ENCODE measurements around the gene BLOC1S3.

BLOC1S3 gene

GRCh38 chr19:45145270-45146189 is 33.1 kb upstream of the BLOC1S3 start:
- in situ Hi-C loops (cut with MboI; ENCODE audit: low sequenced_read_pairs), result no loop called here

DNA sequence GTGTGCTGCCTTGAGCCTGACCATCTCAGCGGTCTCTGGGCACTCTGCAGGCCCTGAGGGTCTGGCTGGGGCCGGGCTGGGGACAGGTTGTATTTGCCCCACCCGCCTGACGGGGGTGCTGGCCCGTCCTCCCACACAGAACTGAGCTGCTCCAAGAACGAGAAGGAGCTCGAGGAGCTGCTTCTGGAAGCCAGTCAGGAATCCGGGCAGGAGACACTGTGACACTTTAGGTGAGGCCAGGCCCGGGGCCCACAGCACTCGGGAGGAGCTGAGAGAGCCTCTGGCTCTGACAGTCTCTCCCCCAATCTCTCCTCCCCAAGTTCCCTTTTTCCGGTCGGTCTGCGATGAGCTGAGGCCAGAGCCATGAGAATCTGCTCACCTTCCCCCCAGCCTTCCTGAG is 32.3 kb upstream of the BLOC1S3 start:
- in situ Hi-C loops (cut with MboI; ENCODE audit: low sequenced_read_pairs), result no loop called here

DNA sequence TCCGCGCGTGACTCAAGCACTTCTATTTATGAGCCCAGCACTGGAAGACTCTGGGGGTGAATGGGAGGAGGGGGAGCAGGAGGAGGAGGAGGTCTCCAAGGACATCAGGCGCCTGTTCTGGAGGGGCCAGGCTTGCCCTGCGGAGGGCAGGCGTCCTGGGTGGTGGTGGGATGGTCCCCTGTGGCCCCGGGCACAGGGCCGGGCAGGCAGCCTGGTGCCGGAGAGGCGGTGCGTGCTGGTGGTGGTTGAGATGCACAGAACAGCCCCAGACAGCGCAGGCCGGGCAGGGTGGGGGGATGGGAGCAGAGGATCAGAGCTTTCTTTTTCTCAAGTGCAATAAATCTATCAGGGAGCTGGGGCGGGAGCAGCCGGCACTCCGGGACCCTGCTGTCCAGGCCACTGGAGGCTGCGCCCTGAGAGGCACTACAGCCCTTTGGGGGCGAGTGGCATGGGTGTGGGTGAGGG is 31.8 kb upstream of the BLOC1S3 start:
- in situ Hi-C loops (cut with MboI; ENCODE audit: low sequenced_read_pairs), result no loop called here

DNA sequence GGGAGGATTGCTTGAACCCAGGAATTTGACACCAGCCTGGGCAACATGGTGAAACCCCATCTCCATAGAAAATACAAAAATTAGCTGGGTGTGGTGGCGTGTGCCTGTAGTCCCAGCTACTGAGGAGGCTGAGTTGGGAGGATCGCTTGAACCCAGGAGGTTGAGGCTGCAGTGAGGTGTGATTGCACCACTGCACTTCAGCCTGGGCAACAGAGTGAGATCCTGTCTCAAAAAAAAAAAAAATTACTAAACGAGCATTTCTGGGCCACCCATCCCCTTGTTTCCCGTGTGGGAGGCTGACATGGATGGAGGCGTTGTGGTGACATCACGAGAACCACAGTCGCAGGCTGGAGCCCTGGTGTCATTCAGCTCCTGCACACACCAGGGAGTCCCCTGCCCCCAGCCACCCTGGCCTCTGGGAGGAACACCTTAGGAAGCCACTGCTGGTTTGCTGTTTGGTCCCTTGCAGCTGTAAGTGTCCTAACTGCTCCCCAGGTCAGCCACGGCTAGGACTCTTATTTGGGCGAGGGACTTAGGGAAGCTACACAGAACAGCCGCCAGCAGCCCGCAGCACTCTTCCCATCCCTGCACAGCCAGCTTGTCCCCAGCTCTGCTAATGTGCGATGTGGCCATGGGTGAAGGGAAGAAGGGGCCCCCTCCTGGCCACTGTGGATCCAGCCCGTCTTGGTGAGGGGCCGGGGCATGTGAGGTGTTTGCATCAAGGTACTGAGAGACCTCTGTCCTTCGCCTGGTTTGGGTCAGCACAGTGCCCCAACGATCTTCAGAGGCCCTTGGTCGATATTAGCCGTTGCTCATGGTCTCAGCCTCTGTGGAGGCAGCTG is 30.5 kb upstream of the BLOC1S3 start:
- in situ Hi-C loops (cut with MboI; ENCODE audit: low sequenced_read_pairs), result no loop called here

DNA sequence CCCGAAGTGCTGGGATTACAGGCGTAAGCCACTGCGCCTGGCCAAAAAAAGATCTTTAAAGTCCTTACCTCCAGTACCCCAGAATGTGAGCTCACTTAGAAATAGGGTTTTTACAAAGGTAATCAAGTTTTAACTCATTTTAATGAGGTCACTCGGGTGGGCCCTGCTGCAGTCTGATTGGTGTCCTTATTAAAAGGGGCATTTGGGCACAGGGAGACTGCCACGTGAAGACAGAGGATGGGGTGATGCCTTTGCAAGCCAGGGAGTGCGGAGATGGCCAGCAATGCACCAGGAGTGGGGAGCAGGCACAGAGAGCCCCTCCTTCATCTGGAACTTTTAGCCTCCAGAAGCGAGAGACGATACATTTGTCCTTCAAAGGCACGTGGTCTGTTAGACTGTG is 29.5 kb upstream of the BLOC1S3 start:
- in situ Hi-C loops (cut with MboI; ENCODE audit: low sequenced_read_pairs), result no loop called here

DNA sequence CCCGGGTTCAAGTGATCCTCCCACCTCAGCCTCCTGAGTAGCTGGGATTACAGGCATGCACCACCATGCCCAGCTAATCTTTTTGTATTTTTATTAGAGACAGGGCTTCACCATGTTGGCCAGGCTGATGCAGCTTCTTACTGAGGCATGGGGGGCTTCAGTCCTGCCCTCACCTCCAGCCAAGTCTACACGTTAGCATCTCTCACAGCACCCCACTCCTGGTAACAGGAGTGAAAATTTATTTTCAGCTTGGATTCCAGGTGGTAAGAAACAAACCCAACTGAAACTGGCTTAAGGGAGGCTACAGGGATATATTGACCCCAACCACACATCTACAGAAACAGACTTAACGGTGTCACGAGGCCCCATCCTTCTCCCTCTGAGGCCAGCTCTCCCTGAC is 28.4 kb upstream of the BLOC1S3 start:
- in situ Hi-C loops (cut with MboI; ENCODE audit: low sequenced_read_pairs), result no loop called here

GRCh38 chr19:45150751-45151281 is 27.8 kb upstream of the BLOC1S3 start:
- in situ Hi-C loops (cut with MboI; ENCODE audit: low sequenced_read_pairs), result no loop called here

DNA sequence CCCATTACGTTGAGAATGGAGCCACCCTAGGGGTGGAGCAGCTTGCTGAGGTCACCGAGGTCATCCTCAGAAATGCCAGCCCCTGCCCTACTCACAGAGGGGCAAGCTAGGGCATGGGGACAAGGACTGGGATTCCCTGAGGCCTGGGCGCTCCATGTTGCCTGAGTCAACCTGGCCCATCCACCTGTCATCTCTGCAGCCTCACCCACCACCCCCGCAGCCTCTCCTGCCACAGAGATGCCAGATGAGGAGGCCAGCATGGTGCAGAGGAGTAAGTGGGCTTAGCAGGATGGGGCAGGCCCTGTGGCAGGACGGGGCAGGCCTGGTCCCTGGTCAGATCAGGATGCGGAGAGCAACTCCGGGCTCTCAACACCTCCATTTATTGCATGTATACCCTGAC is 27.3 kb upstream of the BLOC1S3 start:
- in situ Hi-C loops (cut with MboI; ENCODE audit: low sequenced_read_pairs), result no loop called here

DNA sequence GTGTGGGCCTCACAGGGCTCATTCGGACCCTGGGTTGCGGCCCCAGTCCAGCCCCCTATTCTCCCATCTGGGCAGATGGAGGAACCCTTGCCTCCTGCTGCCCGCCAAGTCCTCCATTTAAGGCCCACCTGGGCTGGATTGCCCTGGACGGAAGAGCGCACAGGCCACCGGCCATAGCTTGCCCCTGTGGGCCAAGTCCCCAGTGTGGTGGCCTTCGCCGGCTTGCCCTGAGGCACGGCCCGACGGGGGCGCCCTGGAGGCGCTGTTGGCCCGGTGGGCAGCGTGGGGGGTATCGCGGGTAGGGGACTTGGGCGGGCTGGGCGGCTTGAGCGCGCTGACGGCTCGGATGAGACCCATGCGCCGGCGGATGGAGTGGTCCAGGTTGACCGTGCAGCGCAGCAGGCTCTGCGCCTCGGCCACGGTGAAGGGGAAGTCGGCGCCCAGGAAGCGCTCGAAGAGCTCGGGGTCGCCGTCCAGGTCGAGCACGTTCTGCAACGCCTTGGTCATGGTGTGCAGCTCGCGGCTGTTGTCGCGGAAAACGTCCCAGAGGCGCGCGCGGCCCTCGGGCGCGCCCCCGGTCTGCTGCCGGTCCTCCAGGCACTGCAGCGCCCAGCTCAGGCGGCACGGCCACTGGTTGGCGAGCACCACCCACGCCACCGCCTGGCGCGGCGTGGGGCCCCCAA is 26.6 kb upstream of the BLOC1S3 start:
- in situ Hi-C loops (cut with MboI; ENCODE audit: low sequenced_read_pairs), result no loop called here

- in situ Hi-C loops (cut with MboI; ENCODE audit: low sequenced_read_pairs), result no loop called here
These were observed 25.9 kb upstream of the BLOC1S3 start for GRCh38 chr19:45152504-45153338.

GRCh38 chr19:45153339-45154063 is 25.1 kb upstream of the BLOC1S3 start:
- in situ Hi-C loops (cut with MboI; ENCODE audit: low sequenced_read_pairs), result no loop called here

DNA sequence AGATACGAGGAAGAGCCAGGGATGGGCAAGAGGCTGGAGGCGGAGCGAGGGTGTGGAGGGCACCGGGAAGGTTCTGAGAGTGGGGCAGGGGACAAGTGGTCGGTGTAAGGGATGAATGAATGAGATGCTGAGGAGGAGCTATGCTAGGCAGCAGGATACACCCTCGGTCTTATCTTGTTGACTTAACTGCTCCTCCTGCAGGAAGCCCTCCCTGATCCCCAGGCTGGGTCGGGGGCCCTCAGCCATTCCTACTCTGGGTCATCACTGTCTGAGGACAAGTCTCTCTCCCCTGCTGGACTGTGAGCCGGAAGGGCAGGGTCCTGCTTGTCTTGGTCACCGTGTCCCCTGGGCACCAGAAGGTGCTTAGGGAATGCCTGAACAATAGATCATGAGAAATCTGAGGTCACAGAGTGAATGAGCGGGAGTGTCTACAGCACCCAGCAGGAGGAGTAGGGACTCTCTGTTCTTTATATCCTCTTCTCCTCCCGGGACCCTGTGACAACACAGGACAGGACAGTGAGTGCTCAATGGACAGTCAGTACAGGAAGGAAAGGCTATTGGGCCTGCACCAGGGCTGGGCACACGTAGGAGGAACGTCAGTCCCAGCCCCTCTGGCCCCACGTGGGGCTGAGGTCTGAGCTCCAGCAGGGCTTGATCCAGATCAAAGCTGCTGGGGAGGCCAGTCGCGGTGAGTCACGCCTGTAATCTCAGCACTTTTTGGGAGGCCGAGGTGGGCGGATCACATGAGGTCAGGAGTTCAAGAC is 24.3 kb upstream of the BLOC1S3 start:
- in situ Hi-C loops (cut with MboI; ENCODE audit: low sequenced_read_pairs), result no loop called here

DNA sequence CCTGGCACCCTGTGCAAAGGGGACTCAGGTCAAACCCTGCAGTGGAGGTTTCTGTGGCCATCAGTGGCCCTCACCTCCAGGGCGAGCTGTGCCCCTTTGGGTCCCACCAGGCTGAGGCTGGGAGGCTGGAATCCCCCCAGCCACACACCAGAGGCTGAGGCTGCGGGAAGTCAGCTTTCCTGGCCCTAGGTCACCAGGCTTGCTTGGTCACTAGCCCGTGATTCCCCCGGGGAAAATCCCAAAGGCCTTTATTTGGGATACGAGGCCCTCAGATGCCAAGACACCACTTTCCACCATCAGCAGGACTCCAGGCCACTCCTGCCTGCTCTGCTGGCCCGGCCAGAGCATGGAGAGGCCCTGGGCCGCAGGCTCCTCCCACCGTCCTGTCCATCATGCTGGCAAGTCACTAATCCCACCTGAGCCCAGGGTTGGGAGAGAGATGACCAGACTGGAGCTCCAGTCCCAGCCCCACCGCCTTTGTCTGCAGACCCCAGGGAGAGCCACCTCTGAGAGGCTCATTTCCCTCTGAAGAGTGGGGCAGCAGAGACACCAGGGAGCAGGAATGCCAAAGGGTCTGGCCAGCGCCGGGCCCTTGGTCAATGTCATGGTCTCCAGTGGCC is 22.5 kb upstream of the BLOC1S3 start:
- in situ Hi-C loops (cut with MboI; ENCODE audit: low sequenced_read_pairs), result no loop called here

DNA sequence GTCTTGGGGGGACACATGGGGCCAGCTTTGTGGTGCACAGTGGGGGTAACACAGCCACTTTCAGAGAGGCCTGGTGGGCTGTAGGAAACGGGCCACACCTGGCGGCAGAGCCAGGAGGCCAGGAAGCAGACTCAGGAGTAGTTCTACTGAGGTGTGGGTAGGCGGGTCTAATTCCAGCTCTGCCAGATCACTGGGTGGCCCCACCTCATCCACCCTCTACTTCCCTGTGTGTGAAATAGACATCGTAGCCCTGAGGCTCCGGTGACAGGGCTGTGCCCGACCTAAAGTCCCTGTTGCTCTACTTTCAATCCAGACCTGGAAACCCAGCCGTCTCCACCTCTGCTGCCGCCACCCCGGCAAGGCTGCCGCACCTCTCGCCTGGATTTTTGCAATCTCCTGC is 21.8 kb upstream of the BLOC1S3 start:
- in situ Hi-C loops (cut with MboI; ENCODE audit: low sequenced_read_pairs), result no loop called here

DNA sequence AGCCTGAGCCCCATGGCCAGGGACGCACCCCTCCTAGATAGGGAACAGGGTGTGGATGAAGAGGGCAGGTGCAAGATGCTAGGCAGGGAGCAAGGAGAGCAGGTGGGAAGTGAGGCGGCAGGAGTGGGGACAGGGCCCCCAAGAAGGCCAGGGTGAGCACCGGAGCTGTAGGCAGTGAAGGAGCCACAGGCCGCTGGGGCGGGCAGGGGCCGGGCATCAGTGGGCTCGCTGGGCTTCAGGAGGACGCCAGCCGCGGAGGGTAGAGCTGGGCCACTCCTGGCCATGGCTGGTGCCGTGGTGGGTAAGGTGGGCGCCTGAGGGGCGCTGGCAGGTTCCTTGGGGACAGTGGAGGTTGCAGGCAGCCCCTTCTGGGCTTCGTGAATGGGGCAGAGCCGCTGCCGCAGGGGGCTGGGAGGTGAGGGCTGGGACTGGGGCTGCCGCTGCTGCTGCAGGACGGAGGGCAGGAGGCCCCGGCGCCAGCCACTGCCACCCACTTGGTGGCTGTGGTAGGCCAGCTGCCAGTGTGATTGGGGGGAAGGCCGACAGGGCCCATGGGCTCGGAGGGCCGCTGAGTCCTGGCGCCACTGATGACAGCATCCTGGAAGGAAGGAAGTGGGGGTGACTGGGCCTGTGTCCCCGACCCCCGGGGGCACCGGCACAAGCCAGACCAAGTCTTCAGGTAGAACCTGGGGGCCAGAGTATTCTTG is 19.9 kb upstream of the BLOC1S3 start:
- in situ Hi-C loops (cut with MboI; ENCODE audit: low sequenced_read_pairs), result no loop called here

DNA sequence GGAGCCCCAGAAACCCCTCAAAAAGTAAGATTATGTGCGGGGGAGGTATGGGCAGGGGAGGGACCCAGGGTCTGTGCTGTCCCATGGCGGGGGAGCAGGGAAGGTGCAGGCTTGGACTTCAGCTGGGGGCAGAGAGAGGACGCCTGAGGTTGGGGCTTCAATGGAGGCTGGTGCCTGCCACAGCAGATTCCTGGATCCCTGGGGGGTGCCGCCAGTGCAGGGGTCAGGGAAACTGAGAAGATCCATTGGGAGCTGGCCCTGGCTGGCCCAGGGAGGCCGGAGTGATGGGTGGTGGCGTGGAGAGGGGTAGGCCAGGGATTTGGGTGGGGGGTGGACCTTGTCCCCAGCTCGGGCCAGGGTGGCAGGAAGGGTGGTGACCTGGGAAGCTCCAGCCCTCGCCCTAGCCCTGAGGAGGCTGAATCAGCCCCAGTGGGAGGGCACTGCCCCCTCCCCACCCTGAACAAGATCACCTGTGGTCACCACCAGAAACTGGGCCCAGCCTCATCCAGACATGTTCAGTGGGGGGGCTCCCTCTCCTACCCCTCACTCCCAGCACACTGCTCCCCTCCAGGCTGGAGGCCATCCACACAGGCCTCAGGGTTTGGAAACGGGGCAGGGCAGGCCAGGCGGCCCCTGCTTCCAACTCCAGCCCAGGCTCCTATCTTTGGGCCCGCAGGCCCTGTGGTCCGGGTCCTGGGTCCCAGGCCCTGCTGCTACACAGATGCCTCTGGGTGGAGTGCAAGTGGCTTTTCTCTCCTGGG is 19.2 kb upstream of the BLOC1S3 start:
- in situ Hi-C loops (cut with MboI; ENCODE audit: low sequenced_read_pairs), result no loop called here

DNA sequence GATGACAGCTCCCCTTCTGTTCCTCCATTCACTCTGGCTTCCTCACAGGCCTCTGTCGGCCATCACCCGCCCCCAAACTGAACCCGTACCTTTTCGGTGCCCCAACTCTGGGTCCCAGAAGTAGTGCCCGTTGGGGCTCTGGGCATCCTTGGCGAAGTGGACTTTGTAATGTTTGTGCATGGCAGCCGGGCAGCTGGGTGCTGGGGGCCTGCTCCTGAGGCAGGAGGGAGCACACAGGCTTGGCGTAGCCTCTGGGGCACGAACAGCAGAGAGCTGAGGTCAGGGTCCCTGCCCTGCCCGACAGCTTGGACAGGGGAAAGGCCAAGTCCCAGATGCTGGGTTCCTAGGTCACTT is 18.6 kb upstream of the BLOC1S3 start:
- in situ Hi-C loops (cut with MboI; ENCODE audit: low sequenced_read_pairs), result no loop called here
